Chondrocyte (in vitro differentiated cells): ENCODE results near the gene AQP12B. TPM values are rescaled to one million over a fixed set of nuclear protein-coding genes. Genes with fewer than 3 reads are reported as not detected.

Experiments
- DNase-seq: peaks from one replicate; pipeline ENCODE4 v3.0.0; 2021; ENCODE audit warnings: mixed read lengths, low spot score
- H3K27ac Mint-ChIP-seq: one replicate; pipeline ENCODE4 v1.8.0; 2021; ENCODE audit warnings: mild to moderate bottlenecking, moderate library complexity, mixed read lengths; ENCODE audit not compliant: unreplicated experiment
- H3K27me3 Mint-ChIP-seq: 2 replicates; pipeline ENCODE4 v1.8.0; 2021; ENCODE audit warnings: low read depth, mixed read lengths
- H3K36me3 Mint-ChIP-seq: 2 replicates; pipeline ENCODE4 v1.8.0; 2021; ENCODE audit warnings: low read depth, mixed read lengths
- H3K4me1 Mint-ChIP-seq: 2 replicates; pipeline ENCODE4 v1.8.0; 2021; ENCODE audit warnings: low read depth, mild to moderate bottlenecking, mixed read lengths
- H3K4me3 Mint-ChIP-seq: one replicate; pipeline ENCODE4 v1.8.0; 2021; ENCODE audit warnings: mild to moderate bottlenecking, moderate library complexity, mixed read lengths; ENCODE audit not compliant: unreplicated experiment
- H3K9me3 Mint-ChIP-seq: 2 replicates; pipeline ENCODE4 v1.8.0; 2021; ENCODE audit warnings: low read depth, mixed read lengths
- total RNA-seq: library from RNA; stranded (reverse); gene quantifications from 3 replicates; pipeline ENCODE4 v1.2.1, GENCODE V29; 2021
- TF ChIP-seq, protein P1 (sequence below): fragments of 200-600 bp; sonication (generic); IDR thresholded peaks from 2 replicates; pipeline ENCODE4 v1.5.0; 2021; ENCODE audit warnings: antibody characterized with exemption, mild to moderate bottlenecking, moderate library complexity

The AQP12B gene
- total RNA-seq, 1 donor from 2014 or later, result not detected

DNA sequence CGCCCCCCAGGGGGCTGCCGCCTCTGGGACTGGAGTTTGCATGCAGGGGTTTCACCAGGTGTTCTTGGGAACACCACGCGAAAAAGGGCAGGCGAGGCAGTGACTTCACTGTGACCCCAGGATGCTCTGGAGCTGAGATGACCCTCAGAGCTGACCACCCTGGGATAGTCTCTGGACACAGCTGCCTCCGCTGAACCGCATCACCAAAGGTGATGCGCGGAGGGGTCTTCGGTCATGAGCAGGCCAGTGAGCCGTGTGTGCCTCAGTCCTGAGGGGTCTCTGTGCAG is 39.9 kb downstream of the AQP12B start:
- Mint-ChIP-seq H3K4me1 (no peaks in the 10 kb centered on the region), H3K36me3 (no peaks in the 10 kb centered on the region), H3K9me3 (no peaks in the 10 kb centered on the region), H3K27ac (no peak overlapping the region), H3K27me3 (peaks cover 39% of the 10 kb centered on the region), H3K4me3 (no peak overlapping the region)
- DNase-seq, result peak; percentile 87
- TF ChIP-seq, protein P1, sequence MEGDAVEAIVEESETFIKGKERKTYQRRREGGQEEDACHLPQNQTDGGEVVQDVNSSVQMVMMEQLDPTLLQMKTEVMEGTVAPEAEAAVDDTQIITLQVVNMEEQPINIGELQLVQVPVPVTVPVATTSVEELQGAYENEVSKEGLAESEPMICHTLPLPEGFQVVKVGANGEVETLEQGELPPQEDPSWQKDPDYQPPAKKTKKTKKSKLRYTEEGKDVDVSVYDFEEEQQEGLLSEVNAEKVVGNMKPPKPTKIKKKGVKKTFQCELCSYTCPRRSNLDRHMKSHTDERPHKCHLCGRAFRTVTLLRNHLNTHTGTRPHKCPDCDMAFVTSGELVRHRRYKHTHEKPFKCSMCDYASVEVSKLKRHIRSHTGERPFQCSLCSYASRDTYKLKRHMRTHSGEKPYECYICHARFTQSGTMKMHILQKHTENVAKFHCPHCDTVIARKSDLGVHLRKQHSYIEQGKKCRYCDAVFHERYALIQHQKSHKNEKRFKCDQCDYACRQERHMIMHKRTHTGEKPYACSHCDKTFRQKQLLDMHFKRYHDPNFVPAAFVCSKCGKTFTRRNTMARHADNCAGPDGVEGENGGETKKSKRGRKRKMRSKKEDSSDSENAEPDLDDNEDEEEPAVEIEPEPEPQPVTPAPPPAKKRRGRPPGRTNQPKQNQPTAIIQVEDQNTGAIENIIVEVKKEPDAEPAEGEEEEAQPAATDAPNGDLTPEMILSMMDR, result no peak

DNA sequence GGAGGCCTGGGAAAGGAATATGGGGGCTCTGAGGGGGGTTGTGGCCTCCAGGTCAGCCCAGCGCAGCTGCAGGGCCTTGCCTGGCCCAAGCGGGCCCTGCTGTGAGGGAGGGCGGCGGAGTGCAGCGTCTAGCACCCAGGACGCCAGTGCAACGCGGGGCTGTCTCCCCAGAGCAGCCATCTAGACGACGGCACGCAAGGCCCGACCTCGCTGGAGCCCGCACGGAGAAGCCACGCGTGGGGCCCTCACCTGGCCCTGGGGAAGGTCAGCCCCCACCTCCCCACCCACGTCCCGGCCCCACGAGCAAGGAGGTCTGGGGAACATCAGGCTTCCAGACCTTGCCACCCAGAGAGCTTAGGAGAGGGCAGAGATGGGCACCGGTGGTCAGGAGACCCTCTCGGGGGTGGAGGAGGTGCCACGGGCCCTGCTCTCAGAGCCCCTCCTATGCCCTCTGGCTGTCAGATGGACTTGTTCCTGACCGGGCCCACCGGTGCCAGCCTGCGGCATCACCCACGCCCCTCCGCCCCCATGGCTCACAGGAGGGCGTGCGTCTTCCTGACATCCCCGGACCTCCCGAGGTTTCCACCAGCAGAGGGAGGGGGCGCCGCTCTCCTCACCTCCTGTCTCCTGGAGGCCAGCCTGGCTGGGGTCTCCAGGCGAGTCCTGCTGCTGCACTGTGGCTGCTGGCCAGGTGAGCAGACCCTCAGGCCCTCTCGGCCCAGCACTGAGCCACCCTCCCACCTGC is 40.5 kb downstream of the AQP12B start:
- H3K4me1 Mint-ChIP-seq, result no peaks in the 10 kb centered on the region
- peaks cover 34% of the 10 kb centered on the region for H3K27me3 Mint-ChIP-seq
- peak; percentile 91 for DNase-seq
- TF ChIP-seq, protein P1, result no peak
- no peak overlapping the region for H3K27ac Mint-ChIP-seq
- H3K4me3 Mint-ChIP-seq, result no peak overlapping the region
- H3K9me3 Mint-ChIP-seq, result no peaks in the 10 kb centered on the region
- no peaks in the 10 kb centered on the region for H3K36me3 Mint-ChIP-seq

DNA sequence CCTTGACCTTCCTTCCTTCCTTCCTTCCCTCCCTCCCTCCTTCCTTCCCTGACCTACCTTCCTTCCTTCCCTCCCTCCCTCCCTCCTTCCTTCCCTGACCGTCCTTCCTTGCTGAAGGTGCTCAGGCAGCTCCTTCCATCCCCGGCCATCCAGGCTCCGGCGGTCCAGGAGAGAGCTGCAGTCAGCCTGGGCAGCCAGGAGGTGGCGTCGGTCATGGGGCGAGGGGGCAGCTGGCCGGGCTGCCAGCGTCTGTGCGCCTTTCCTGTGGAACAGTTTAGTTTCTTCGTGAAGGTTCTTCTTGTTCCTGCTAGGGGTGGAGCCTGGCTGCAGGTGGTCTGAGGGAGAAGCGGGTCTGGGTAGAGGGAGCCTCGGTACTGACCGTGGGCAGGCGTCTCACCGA is 41.7 kb downstream of the AQP12B start:
- H3K27me3 Mint-ChIP-seq, result peaks cover 28% of the 10 kb centered on the region
- H3K9me3 Mint-ChIP-seq, result no peaks in the 10 kb centered on the region
- TF ChIP-seq, protein P1, result peak; percentile 76
- no peaks in the 10 kb centered on the region for H3K36me3 Mint-ChIP-seq
- H3K4me3 Mint-ChIP-seq, result no peak overlapping the region
- H3K4me1 Mint-ChIP-seq, result no peaks in the 10 kb centered on the region
- DNase-seq, result peak; percentile 86
- no peak overlapping the region for H3K27ac Mint-ChIP-seq

DNA sequence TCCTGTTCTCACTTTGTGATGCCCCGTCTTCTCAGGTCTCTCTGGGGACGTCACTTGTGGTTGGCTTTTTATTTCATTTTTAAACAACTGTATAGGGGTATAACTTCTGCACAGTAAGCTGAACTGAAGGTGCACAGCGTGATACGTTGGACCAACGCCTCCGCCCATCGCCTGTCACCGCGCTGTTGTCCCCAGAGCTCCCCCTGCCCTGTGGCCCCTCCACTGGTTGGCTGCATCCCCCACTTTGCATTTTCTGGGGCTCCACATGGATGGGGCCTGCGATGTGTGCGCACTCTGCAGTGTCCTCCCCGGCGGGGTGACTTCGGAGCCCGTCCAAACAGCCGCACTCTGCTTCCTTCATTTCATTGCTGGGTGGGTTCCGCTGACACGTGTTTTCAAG is 43.1 kb downstream of the AQP12B start:
- no peak overlapping the region for H3K27ac Mint-ChIP-seq
- TF ChIP-seq, protein P1, result no peak
- peaks cover 21% of the 10 kb centered on the region for H3K27me3 Mint-ChIP-seq

DNA sequence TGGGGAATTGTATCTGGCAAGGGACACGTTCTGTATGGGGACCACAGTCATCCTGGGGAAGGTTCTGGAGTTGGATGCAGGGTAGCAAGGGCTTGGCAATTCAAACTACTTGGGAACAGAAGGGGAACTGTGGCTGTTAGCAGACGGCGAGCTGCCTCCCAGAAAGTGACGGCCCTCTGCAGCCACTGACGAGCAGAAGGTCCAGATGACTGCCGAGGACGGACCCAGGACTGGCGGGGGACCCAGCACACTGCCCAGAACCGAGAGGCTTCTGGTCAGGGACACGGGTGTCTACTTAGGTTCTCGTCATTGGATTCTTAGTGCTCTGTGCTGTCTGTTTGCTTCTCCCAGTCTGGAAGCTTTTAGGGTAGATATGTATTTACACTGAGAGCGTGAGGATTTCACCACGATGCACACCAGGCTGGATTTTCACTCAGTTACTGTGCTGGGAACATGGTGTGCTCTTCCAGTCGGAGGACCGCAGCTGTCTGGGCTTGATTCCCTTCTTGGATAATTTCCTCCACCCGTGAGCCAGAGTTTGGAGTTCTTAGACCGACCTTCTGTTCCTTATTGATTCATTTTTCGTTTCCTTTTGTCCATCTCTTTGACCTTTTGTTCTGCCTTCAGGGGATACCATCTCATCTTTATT is 44.0 kb downstream of the AQP12B start:
- peak; percentile 73 for DNase-seq
- Mint-ChIP-seq H3K36me3 (no peaks in the 10 kb centered on the region), H3K27ac (no peak overlapping the region), H3K9me3 (peaks cover 8% of the 10 kb centered on the region), H3K27me3 (peaks cover 16% of the 10 kb centered on the region), H3K4me1 (no peaks in the 10 kb centered on the region), H3K4me3 (no peak overlapping the region)
- TF ChIP-seq, protein P1, result no peak

More for the DNA sequence above, 43.1 kb downstream of the AQP12B start:
- H3K9me3 Mint-ChIP-seq, result peaks cover under 1% of the 10 kb centered on the region
- H3K36me3 Mint-ChIP-seq, result no peaks in the 10 kb centered on the region
- no peaks in the 10 kb centered on the region for H3K4me1 Mint-ChIP-seq
- no peak overlapping the region for H3K4me3 Mint-ChIP-seq
- DNase-seq, result no peak
